SK-N-SH treated with all-trans-retinoic acid at 6 μM for 48 hours (cell line): ENCODE measurements around the gene SLC2A2.

Source experiments
- SNAI2 ChIP-seq: fragments of 250-450 bp; sonication (Bioruptor Pico); IDR thresholded peaks from 2 replicates; pipeline ENCODE4 v1.5.0; 2020; ENCODE audit warnings: mild to moderate bottlenecking, moderate library complexity
- TSHZ2 ChIP-seq: fragments of 250-450 bp; sonication (Bioruptor Pico); IDR thresholded peaks from 2 replicates; pipeline ENCODE4 v1.5.0; 2020; ENCODE audit warnings: mild to moderate bottlenecking, moderate library complexity
- TF ChIP-seq, protein P1 (sequence below): fragments of 250-450 bp; sonication (Bioruptor Pico); IDR thresholded peaks from 2 replicates; pipeline ENCODE4 v1.8.0; 2020; ENCODE audit warnings: mild to moderate bottlenecking, moderate library complexity, borderline replicate concordance

DNA sequence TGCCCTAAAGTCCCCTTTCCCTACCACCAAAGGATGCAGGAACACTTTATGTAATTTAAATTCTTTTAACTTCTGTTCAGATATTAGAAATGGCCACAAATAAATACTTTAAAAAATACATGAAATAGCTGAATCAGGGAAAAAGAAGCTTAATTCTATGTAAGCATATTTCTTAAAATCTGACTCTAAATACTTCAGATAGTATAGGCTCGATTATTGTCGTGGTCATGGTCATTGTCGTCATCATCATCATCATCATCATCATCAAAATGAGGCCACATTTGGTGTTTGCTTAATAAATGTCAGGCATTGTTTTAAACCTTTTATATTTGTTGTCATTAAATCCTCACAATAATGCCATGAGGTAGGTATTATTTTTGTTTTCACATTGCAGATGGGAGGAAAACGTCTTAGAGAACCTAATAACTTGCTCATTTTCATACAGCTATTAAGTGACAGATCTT is 14.6 kb downstream of the SLC2A2 start:
- TF ChIP-seq SNAI2 (CRISPR knock-in tag) (no peak), TSHZ2 (CRISPR knock-in tag) (no peak)
- TF ChIP-seq, protein P1, sequence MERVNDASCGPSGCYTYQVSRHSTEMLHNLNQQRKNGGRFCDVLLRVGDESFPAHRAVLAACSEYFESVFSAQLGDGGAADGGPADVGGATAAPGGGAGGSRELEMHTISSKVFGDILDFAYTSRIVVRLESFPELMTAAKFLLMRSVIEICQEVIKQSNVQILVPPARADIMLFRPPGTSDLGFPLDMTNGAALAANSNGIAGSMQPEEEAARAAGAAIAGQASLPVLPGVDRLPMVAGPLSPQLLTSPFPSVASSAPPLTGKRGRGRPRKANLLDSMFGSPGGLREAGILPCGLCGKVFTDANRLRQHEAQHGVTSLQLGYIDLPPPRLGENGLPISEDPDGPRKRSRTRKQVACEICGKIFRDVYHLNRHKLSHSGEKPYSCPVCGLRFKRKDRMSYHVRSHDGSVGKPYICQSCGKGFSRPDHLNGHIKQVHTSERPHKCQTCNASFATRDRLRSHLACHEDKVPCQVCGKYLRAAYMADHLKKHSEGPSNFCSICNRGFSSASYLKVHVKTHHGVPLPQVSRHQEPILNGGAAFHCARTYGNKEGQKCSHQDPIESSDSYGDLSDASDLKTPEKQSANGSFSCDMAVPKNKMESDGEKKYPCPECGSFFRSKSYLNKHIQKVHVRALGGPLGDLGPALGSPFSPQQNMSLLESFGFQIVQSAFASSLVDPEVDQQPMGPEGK, result no peak
